Neutrophil (primary cell): Measurements from ENCODE around the gene XAGE1A.
"Not testable (repeated sequence)": the region's sequence is repeated elsewhere in the genome, so short reads cannot be mapped to it uniquely, and the experiment has no call there.

ENCODE experiments used
- H3K27ac ChIP-seq: fragments of 200-600 bp; sonication (generic); 2 replicates; pipeline ENCODE4 v1.5.1; 2016; ENCODE audit warnings: mild to moderate bottlenecking, moderate library complexity
- H3K27me3 ChIP-seq: fragments of 200-600 bp; sonication (generic); 2 replicates; pipeline ENCODE4 v1.6.0; 2016; ENCODE audit warnings: mild to moderate bottlenecking
- H3K36me3 ChIP-seq: fragments of 200-600 bp; sonication (generic); 2 replicates; pipeline ENCODE4 v1.5.1; 2017
- H3K4me1 ChIP-seq, 2 experiments: fragments of 200-600 bp in 1 of 2; sonication (generic) in 1 of 2; 1 replicate in 1 of 2; 2 replicates in 1 of 2; pipeline versions ENCODE4 v1.5.1 to v1.6.1; 2013 to 2016; ENCODE audit warnings: low read depth in 1 of 2, low read length in 1 of 2, mild to moderate bottlenecking in 1 of 2, moderate library complexity in 1 of 2; ENCODE audit not compliant: control insufficient read depth in 1 of 2, insufficient read depth in 1 of 2
- H3K4me3 ChIP-seq, 2 experiments: fragments of 200-600 bp in 1 of 2; sonication (generic) in 1 of 2; 1 replicate in 1 of 2; 2 replicates in 1 of 2; pipeline ENCODE4 v1.5.1; 2013 to 2016; ENCODE audit warnings: low read depth in 1 of 2, low read length in 1 of 2, mild to moderate bottlenecking in 1 of 2, moderate library complexity in 1 of 2
- H3K9me3 ChIP-seq: fragments of 200-600 bp; sonication (generic); 2 replicates; pipeline ENCODE4 v1.5.1; 2016
- CTCF ChIP-seq: fragments of 200-600 bp; sonication (generic); IDR thresholded peaks from 2 replicates; pipeline ENCODE4 v1.5.1; 2016; ENCODE audit warnings: antibody characterized with exemption

Gene XAGE1A

DNA sequence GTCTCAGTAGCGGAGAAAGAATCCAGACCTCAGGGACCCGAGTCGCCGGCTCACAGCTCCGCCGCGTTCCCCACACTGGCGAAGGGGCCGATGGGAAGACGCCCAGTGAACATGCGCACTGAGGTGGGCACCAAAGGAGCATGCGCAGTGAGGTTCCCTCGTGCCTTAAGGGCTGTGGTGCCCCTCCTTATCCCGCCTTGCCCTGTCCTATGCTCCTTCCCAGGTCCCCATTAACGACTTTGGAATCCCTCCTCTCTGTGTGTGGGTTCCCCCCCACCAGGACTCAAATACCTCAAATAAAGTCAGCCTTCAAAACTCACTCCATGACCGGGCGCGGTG lies 21.3 kb downstream of the XAGE1A start, which contains the start of gene XAGE1B:
TSS of gene XAGE1B (minus strand) at position 77 of the 339 bp plus-strand sequence. CDS start 1,536 bp downstream, outside the sequence.
- H3K27me3 ChIP-seq, H3K4me3 ChIP-seq, H3K27ac ChIP-seq, H3K4me1 ChIP-seq, H3K9me3 ChIP-seq, H3K36me3 ChIP-seq: not testable (repeated sequence)

- H3K9me3 ChIP-seq, H3K27ac ChIP-seq, H3K4me3 ChIP-seq, H3K4me1 ChIP-seq, H3K27me3 ChIP-seq, H3K36me3 ChIP-seq: not testable (repeated sequence)
These were observed 45.4 kb downstream of the XAGE1A start for GRCh38 chrX:52541051-52541450.

- H3K27me3 ChIP-seq, result no peaks in the 10 kb centered on the region
- no peak overlapping the region for H3K27ac ChIP-seq
- TF ChIP-seq CTCF, result no peak
- no peaks in the 10 kb centered on the region for H3K4me1 ChIP-seq
- H3K36me3 ChIP-seq, result no peaks in the 10 kb centered on the region
- H3K9me3 ChIP-seq, result no peaks in the 10 kb centered on the region
- no peak overlapping the region for H3K4me3 ChIP-seq
These were observed 46.7 kb downstream of the XAGE1A start for GRCh38 chrX:52542311-52542710.

- H3K9me3 ChIP-seq, result no peaks in the 10 kb centered on the region
- no peaks in the 10 kb centered on the region for H3K27me3 ChIP-seq
- H3K4me3 ChIP-seq, result no peak overlapping the region
- no peak for TF ChIP-seq CTCF
- H3K27ac ChIP-seq, result no peak overlapping the region
- H3K4me1 ChIP-seq, result no peaks in the 10 kb centered on the region
- H3K36me3 ChIP-seq, result no peaks in the 10 kb centered on the region
These were observed 48.7 kb downstream of the XAGE1A start for GRCh38 chrX:52544147-52544840.

- H3K36me3 ChIP-seq, result not testable (repeated sequence)
These were observed 53.2 kb downstream of the XAGE1A start for GRCh38 chrX:52548769-52549168.

More at GRCh38 chrX:52548769-52549168, 53.2 kb downstream of the XAGE1A start:
- H3K27me3 ChIP-seq, H3K4me3 ChIP-seq, H3K4me1 ChIP-seq, H3K27ac ChIP-seq, H3K9me3 ChIP-seq: not testable (repeated sequence)
